DMS 273 treated with DMSO at 0.1 percent for 48 hours (cell line): ENCODE measurements around the gene NOTCH3.

Source experiments
- DNase-seq: peaks from one replicate; lab custom pipeline; 2025; lab: John Stamatoyannopoulos, UW

NOTCH3 gene

GRCh38 chr19:15236886-15237285 lies 36.1 kb upstream of the NOTCH3 start:
- DNase-seq = no peak

GRCh38 chr19:15235781-15236180 lies 35.0 kb upstream of the NOTCH3 start:
- DNase-seq = no peak

- no peak for DNase-seq
Observed at GRCh38 chr19:15234431-15235130, 33.8 kb upstream of the NOTCH3 start.

GRCh38 chr19:15231271-15231670 lies 30.5 kb upstream of the NOTCH3 start:
- no peak for DNase-seq

GRCh38 chr19:15227261-15227660 lies 26.5 kb upstream of the NOTCH3 start:
- no peak for DNase-seq

- no peak for DNase-seq
Observed at GRCh38 chr19:15225760-15226159, 25.0 kb upstream of the NOTCH3 start.

GRCh38 chr19:15223649-15224361 lies 23.0 kb upstream of the NOTCH3 start:
- DNase-seq = no peak

GRCh38 chr19:15222738-15223648 lies 22.2 kb upstream of the NOTCH3 start:
- peak; percentile 86 for DNase-seq

GRCh38 chr19:15220833-15221232 lies 20.0 kb upstream of the NOTCH3 start:
- no peak for DNase-seq

- DNase-seq = no peak
Observed at GRCh38 chr19:15218501-15218900, 17.7 kb upstream of the NOTCH3 start.

GRCh38 chr19:15216363-15216762 lies 15.6 kb upstream of the NOTCH3 start:
- DNase-seq = no peak

- no peak for DNase-seq
Observed at GRCh38 chr19:15213715-15214381, 13.1 kb upstream of the NOTCH3 start.

- no peak for DNase-seq
Observed at GRCh38 chr19:15212711-15213110, 11.9 kb upstream of the NOTCH3 start.

- DNase-seq = no peak
Observed at GRCh38 chr19:15210323-15210781, 9.6 kb upstream of the NOTCH3 start.

GRCh38 chr19:15201374-15202023 lies 704 bp upstream of the NOTCH3 start:
- no peak for DNase-seq

GRCh38 chr19:15199661-15200552 lies 888 bp downstream of the NOTCH3 start:
- no peak for DNase-seq

- no peak for DNase-seq
Observed at GRCh38 chr19:15198951-15199660, 1.7 kb downstream of the NOTCH3 start.

- DNase-seq = no peak
Observed at GRCh38 chr19:15197942-15198341, 2.9 kb downstream of the NOTCH3 start.

GRCh38 chr19:15197275-15197941 lies 3.4 kb downstream of the NOTCH3 start:
- DNase-seq = no peak
